ENCODE results near the gene CEACAM18.

The CEACAM18 gene

DNA sequence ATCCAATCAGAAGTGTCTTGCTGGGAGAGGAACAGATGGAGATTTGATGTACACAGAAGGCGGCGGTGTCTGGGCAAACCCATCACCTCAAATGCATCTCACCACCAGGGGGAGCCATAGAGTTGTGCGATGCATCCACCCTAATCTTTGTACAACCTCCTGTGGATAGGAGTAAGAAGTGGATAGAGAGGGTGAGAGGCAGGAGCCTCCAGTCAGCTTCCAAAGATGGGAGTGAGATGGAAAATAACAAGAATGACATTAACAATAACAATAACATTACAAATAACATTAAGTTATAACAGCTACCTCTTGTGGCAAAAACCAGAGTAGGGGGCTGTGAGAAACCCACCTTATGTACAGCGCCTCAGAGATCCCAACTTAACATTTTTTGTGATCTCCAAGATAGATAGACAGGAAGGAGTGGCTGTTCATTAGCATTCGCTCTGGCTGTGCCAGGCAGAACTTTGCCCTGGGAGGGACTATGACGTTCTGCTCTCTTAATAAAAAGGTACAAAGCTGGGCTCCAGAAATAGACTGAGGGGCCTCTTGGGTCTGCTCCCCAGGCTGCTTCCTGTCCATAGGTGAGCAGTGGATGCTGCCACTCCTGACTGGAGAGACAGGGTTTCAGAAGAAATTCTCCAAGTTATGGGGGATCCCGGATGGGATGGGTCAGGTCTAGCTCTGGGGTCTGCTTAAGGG, 5.2 kb upstream of the CEACAM18 start:
- TF ChIP-seq EGR1 (IDR thresholded peaks at IDR 0.05) (no peak), RAD21 (IDR thresholded peaks at IDR 0.05; ENCODE audit: low read depth) (peak; percentile 65)

DNA sequence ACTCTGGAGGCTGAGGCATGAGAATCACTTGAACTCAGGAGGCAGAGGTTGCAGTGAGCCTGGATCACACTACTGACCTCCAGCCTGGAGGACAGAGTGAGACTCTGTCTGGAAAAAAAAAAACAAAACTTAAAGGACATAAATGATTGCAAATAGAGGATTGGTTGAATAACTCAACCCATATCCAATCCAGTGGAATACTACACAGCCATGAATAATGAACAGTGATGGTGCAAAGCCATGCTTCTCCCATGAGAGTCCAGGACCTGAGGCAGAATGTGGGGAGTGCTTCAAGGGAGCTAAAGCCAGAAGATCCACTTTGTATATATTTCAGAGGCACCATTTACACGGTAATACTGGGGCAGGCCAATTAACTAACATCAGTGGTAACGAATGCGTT, 2.2 kb upstream of the CEACAM18 start:
- TF ChIP-seq CEBPB (IDR thresholded peaks at IDR 0.05), result no peak
- TF ChIP-seq TCF12 (IDR thresholded peaks at IDR 0.05; ENCODE audit: low read depth), result no peak
- no peak for TF ChIP-seq CREB1 (IDR thresholded peaks at IDR 0.05; ENCODE audit: low read depth)
- no peak for TF ChIP-seq FOXM1 (IDR thresholded peaks at IDR 0.05; ENCODE audit: borderline replicate concordance, low read depth)
- TF ChIP-seq TAF1 (IDR thresholded peaks at IDR 0.05; ENCODE audit: low read depth), result no peak
- TF ChIP-seq, protein P1, sequence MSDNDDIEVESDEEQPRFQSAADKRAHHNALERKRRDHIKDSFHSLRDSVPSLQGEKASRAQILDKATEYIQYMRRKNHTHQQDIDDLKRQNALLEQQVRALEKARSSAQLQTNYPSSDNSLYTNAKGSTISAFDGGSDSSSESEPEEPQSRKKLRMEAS (IDR thresholded peaks at IDR 0.05), result no peak
- TF ChIP-seq, protein P2, sequence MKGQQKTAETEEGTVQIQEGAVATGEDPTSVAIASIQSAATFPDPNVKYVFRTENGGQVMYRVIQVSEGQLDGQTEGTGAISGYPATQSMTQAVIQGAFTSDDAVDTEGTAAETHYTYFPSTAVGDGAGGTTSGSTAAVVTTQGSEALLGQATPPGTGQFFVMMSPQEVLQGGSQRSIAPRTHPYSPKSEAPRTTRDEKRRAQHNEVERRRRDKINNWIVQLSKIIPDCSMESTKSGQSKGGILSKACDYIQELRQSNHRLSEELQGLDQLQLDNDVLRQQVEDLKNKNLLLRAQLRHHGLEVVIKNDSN (IDR thresholded peaks at IDR 0.05), result no peak
- TF ChIP-seq EP300 (IDR thresholded peaks at IDR 0.05; ENCODE audit: borderline replicate concordance), result no peak
- no peak for TF ChIP-seq RAD21 (IDR thresholded peaks at IDR 0.05; ENCODE audit: low read depth)
- TF ChIP-seq, protein P3, sequence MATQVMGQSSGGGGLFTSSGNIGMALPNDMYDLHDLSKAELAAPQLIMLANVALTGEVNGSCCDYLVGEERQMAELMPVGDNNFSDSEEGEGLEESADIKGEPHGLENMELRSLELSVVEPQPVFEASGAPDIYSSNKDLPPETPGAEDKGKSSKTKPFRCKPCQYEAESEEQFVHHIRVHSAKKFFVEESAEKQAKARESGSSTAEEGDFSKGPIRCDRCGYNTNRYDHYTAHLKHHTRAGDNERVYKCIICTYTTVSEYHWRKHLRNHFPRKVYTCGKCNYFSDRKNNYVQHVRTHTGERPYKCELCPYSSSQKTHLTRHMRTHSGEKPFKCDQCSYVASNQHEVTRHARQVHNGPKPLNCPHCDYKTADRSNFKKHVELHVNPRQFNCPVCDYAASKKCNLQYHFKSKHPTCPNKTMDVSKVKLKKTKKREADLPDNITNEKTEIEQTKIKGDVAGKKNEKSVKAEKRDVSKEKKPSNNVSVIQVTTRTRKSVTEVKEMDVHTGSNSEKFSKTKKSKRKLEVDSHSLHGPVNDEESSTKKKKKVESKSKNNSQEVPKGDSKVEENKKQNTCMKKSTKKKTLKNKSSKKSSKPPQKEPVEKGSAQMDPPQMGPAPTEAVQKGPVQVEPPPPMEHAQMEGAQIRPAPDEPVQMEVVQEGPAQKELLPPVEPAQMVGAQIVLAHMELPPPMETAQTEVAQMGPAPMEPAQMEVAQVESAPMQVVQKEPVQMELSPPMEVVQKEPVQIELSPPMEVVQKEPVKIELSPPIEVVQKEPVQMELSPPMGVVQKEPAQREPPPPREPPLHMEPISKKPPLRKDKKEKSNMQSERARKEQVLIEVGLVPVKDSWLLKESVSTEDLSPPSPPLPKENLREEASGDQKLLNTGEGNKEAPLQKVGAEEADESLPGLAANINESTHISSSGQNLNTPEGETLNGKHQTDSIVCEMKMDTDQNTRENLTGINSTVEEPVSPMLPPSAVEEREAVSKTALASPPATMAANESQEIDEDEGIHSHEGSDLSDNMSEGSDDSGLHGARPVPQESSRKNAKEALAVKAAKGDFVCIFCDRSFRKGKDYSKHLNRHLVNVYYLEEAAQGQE (IDR thresholded peaks at IDR 0.05; ENCODE audit: low read depth), result no peak
- TF ChIP-seq EGR1 (IDR thresholded peaks at IDR 0.05), result no peak
- no peak for TF ChIP-seq NFIC (IDR thresholded peaks at IDR 0.05)
- no peak for TF ChIP-seq TEAD4 (IDR thresholded peaks at IDR 0.05)
- no peak for TF ChIP-seq YY1 (IDR thresholded peaks at IDR 0.05; ENCODE audit: low read depth)
- TF ChIP-seq ZBTB7A (IDR thresholded peaks at IDR 0.05; ENCODE audit: low read depth), result no peak

DNA sequence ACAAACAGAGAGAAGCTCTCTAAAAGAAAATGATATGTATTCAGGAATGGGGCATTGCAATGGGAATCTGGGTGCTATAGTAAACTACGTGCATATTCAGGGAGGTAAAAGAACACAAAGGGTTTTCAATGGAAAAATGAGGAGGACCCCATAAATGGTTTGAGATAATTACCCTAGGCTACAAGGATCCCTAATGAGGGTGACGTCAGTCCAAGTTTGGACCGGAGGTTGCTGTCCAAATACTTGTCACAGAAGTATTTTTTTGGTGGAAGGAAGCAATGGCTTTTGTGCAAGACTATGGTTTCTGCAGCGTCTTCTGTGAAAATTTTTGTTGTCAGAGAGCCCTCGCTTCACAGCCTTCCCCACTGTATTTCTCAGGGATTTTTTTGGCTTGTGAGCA, 995 bp upstream of the CEACAM18 start:
- TF ChIP-seq TAF1 (IDR thresholded peaks at IDR 0.05; ENCODE audit: low read depth), result no peak
- no peak for TF ChIP-seq EGR1 (IDR thresholded peaks at IDR 0.05)
- TF ChIP-seq, protein P3 (IDR thresholded peaks at IDR 0.05; ENCODE audit: low read depth), result peak; percentile 54
- no peak for TF ChIP-seq YY1 (IDR thresholded peaks at IDR 0.05; ENCODE audit: low read depth)
- TF ChIP-seq EP300 (IDR thresholded peaks at IDR 0.05; ENCODE audit: borderline replicate concordance), result no peak
- TF ChIP-seq, protein P2 (IDR thresholded peaks at IDR 0.05), result no peak

DNA sequence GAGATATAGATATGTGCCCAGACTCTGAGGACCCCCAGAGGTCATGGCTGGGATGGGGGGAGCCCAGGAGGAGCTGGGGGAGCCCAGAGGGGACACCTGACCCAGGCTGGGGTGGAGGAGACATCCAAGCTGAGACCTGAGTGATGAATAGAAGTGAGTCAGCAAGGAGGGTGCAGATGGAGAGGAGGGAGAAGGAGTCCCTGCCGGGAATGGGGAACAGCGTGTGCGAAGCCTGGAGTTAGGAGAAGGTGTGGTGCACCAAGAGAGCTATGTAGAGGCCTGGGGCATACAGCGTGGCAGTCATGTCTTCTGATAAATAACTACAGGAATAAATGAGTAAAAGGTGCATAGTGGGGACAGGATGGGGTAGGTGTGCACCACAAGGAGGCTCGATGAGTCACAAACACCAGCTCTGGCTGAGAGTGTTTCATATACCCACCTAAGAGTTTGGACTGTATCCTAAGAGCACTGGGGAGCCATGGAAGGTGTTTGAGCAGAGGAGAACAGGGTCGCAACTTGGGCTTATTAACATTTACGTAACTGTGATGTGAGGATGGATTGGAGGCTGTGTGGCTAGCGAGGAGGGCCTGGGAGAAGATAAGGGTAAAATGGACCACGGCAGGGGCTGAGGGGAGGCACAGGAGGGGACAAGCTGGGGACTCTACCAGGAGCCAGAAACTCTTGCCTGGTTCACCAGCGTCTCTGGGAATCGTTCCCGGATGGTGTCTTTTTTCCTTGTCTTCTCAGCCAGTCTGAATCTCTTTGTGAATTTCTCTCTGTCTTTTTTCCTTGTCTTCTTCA, 1.4 kb downstream of the CEACAM18 start:
- no peak for TF ChIP-seq ZBTB7A (IDR thresholded peaks at IDR 0.05; ENCODE audit: low read depth)

DNA sequence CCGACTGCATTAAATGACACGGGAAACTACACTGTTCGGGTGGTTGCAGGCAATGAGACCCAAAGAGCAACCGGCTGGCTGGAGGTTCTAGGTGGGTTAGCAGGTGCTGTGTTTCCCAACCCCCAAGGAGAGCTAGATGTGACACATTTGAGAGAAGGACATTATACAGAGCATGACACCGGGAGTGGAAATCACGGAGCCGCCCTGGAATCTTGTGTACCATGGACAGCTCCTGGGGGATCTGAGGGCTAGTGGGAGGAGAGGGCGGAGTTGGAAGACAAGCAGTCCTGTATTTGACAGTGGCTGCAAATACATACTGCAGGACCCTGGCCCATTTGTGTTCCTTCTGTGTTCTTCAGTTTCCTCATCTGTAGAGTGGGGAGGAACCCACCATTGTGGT, 2.3 kb downstream of the CEACAM18 start:
- TF ChIP-seq, protein P3 (IDR thresholded peaks at IDR 0.05; ENCODE audit: low read depth), result peak; percentile 93
- TF ChIP-seq TEAD4 (IDR thresholded peaks at IDR 0.05), result peak; percentile 29; the same call in 1 of the 2 replicates
- TF ChIP-seq, protein P2 (IDR thresholded peaks at IDR 0.05), result no peak

Data from Ishikawa (cell line).